Measurements from ENCODE around the gene CSF1. TPM values are rescaled to one million over a fixed set of nuclear protein-coding genes. Genes with fewer than 3 reads are reported as not detected.

Gene CSF1
- total RNA-seq, 1 donor from 2014 or later, result 79.8 TPM

DNA sequence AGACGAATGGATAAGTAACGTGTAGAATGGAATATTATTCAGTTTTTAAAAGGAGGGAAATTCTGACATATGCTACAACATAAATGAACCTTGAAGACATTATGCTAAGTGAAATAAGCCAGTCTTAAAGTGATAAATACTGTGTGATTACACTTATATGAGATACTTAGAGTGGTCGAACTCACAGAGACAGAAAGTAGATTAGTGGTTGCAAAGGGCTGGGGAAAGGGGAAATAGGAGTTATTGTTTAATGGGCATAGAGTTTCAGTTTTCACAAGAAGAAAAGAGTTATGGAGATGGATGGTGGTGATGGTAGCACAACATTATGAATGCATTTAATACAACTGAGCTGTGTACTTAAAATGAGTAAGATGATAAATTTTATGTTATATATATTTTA is 59.3 kb downstream of the CSF1 start:
- intact Hi-C loops (cut with DNase I), result no loop called here
- no peak overlapping the region for H3K4me3 ChIP-seq
- no peaks in the 10 kb centered on the region for H3K4me1 ChIP-seq
- TF ChIP-seq CTCF (IDR thresholded peaks at IDR 0.05), result no peak
- DNase-seq (no peak), ATAC-seq (no peak)
- H3K36me3 ChIP-seq, result no peaks in the 10 kb centered on the region
- no peak overlapping the region for H3K27ac ChIP-seq
- H3K27me3 ChIP-seq, result no peaks in the 10 kb centered on the region
- no peaks in the 10 kb centered on the region for H3K9me3 ChIP-seq

DNA sequence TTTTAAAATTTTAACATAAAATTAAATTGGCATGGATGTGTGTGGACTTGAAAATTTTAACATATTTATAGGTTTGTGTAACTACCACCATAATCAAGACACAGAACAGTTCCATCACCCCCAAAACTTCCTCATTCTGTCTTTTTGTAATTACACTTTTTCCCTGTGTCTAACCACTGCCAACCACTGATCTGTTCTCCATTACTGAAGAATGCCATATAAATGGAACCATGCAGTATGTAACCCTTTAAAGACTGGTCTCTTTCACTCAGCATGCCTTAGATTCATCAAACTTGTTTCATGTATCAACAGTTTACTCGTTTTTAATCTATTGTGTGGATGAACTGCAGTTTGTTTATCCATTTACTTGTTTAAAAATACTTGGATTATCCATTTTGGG is 60.9 kb downstream of the CSF1 start:
- no peaks in the 10 kb centered on the region for H3K36me3 ChIP-seq
- intact Hi-C loops (cut with DNase I), result no loop called here
- no peaks in the 10 kb centered on the region for H3K9me3 ChIP-seq
- no peak for DNase-seq
- no peak overlapping the region for H3K4me3 ChIP-seq
- no peak for ATAC-seq
- H3K27ac ChIP-seq, result no peak overlapping the region
- TF ChIP-seq CTCF (IDR thresholded peaks at IDR 0.05), result no peak
- H3K4me1 ChIP-seq, result no peaks in the 10 kb centered on the region
- H3K27me3 ChIP-seq, result no peaks in the 10 kb centered on the region

- TF ChIP-seq CTCF (IDR thresholded peaks at IDR 0.05), result no peak
- peaks cover 15% of the 10 kb centered on the region for H3K4me1 ChIP-seq
- no peaks in the 10 kb centered on the region for H3K36me3 ChIP-seq
- no peaks in the 10 kb centered on the region for H3K9me3 ChIP-seq
- no peak for DNase-seq
- ATAC-seq, result no peak
- H3K27me3 ChIP-seq, result no peaks in the 10 kb centered on the region
- intact Hi-C loops (cut with DNase I), result no loop called here
- H3K27ac ChIP-seq, result no peak overlapping the region
- H3K4me3 ChIP-seq, result no peak overlapping the region
These were observed 63.5 kb downstream of the CSF1 start for GRCh38 chr1:109974191-109974590.

DNA sequence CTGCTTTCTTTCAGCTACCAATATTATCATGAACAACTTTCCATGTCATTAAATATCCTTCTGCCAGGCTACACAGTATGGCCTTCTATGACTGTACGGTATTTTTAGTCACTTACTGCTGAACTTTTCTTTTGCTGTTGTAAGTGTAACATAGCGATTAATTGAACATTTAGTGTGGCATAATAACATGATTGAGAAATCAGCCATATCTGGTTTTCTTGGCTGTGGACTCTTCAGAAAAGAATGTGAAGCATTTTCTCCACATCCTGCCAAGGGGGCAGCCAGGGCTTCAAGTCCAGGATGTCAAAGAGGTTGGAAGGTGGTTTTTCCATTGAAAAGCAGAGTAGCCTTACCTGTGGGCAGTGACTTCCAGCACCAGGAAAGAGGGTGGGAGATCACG is 65.1 kb downstream of the CSF1 start:
- ATAC-seq (no peak), DNase-seq (no peak)
- peaks cover 29% of the 10 kb centered on the region for H3K4me1 ChIP-seq
- no peaks in the 10 kb centered on the region for H3K36me3 ChIP-seq
- TF ChIP-seq CTCF (IDR thresholded peaks at IDR 0.05), result no peak
- intact Hi-C loops (cut with DNase I), result no loop called here
- H3K27ac ChIP-seq, result no peak overlapping the region
- H3K9me3 ChIP-seq, result no peaks in the 10 kb centered on the region
- no peaks in the 10 kb centered on the region for H3K27me3 ChIP-seq
- no peak overlapping the region for H3K4me3 ChIP-seq

DNA sequence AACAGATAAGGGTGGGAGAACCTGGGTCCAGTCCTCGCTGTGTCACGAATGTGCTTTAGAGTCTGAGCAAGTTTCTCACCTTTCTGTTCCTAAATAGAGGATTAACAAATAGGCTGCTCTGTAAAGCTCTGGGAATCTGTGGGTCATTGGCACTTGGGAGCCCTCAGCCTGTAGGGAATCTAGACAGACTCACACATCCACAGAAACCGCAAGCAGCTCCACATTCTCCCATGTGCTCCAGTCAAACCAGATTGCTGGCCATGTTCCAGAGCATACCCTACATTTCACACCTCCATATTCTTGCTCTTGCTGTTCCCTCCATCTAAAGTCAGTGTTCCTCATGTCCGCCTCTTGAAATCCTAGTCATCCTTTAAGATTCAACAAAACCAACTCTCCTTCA is 66.1 kb downstream of the CSF1 start:
- intact Hi-C loops (cut with DNase I), result no loop called here
- no peak overlapping the region for H3K27ac ChIP-seq

More for the DNA sequence above, 66.1 kb downstream of the CSF1 start:
- Histone ChIP-seq H3K9me3 (no peaks in the 10 kb centered on the region), H3K27me3 (no peaks in the 10 kb centered on the region), H3K4me1 (peaks cover 29% of the 10 kb centered on the region), H3K36me3 (no peaks in the 10 kb centered on the region), H3K4me3 (no peak overlapping the region)
- DNase-seq (no peak), ATAC-seq (no peak)
- TF ChIP-seq CTCF (IDR thresholded peaks at IDR 0.05), result no peak

All from upper lobe of right lung (tissue), 1 donor.